K562 (cell line): Measurements from ENCODE around the gene VIM. TPM values are rescaled to one million over a fixed set of nuclear protein-coding genes. Genes with fewer than 3 reads are reported as not detected.

Experiments used
- ATAC-seq: fragments of 200-7000 bp; cut with Tn5 transposase; 3 replicates; pipeline ENCODE4 v1.9.1; 2020; ENCODE audit warnings: moderate library complexity
- BruUV-seq: library from RNA; stranded (reverse); fragments of 400-500 nt; replicated peaks from 2 replicates; lab custom pipeline; 2021; lab: Mats Ljungman, UMichigan
- CTCF ChIA-PET: fragments of 300-600 bp; formaldehyde crosslinking; extraction: SDS; loops from one replicate; lab custom pipeline; 2021; ENCODE audit warnings: low intra/inter-chr PET ratio; lab: Yijun Ruan, JAX
- POLR2A ChIA-PET: fragments of 300-600, 350-650 bp; sonication (Branson Sonifier 250); formaldehyde crosslinking; extraction: SDS; loops from one replicate; lab custom pipeline; 2021; ENCODE audit warnings: antibody characterized with exemption, inconsistent platforms; lab: Yijun Ruan, JAX
- DNase-seq, 4 experiments: peaks; one replicate each; pipeline versions ENCODE4 v3.0.0 to v3.0.0-alpha.2; 2011 to 2018; ENCODE audit warnings: low spot score in 3 of 4, mixed read lengths in 3 of 4; ENCODE audit errors: extremely low read depth in 1 of 4
- FAIRE-seq: peaks from 2 replicates; lab custom pipeline; 2011; peaks lifted over from hg19 to GRCh38; lab: Jason Lieb, UNC
- H2AFZ ChIP-seq: 2 replicates; pipeline ENCODE4 v1.6.0; 2011; ENCODE audit warnings: low read depth, low read length, control low read depth, inconsistent platforms
- H3K27ac ChIP-seq: fragments of 200-600 bp; 3 replicates; pipeline ENCODE4 v1.8.0; 2011; ENCODE audit warnings: low read depth, mild to moderate bottlenecking, control low read depth, inconsistent platforms, low read length, moderate library complexity, mixed read lengths; ENCODE audit errors: extremely low read depth
- H3K27me3 ChIP-seq, 2 experiments: fragments of 300-600 bp in 1 of 2; 2 replicates in 1 of 2; 3 replicates in 1 of 2; pipeline versions ENCODE4 v1.6.0 to v1.8.0; 2011; ENCODE audit warnings: inconsistent platforms in 2 of 2, low read length in 2 of 2, mild to moderate bottlenecking in 1 of 2, mixed read lengths in 1 of 2, moderate library complexity in 1 of 2; ENCODE audit not compliant: control insufficient read depth in 2 of 2, insufficient read depth in 2 of 2
- H3K36me3 ChIP-seq: fragments of 300-600 bp; 3 replicates; pipeline ENCODE4 v1.8.0; 2011; ENCODE audit warnings: mild to moderate bottlenecking, low read length, inconsistent platforms; ENCODE audit not compliant: control insufficient read depth, insufficient read depth
- H3K4me1 ChIP-seq, 2 experiments: fragments of 200-600 bp in 1 of 2; replicated peaks in 1 of 2; 2 replicates in 1 of 2; 3 replicates in 1 of 2; pipeline versions ENCODE4 v1.5.1 to v1.8.0; 2011; ENCODE audit warnings: inconsistent platforms in 2 of 2, low read length in 2 of 2, mild to moderate bottlenecking in 1 of 2, mixed read lengths in 1 of 2, moderate library complexity in 1 of 2; ENCODE audit not compliant: control insufficient read depth in 2 of 2, insufficient read depth in 2 of 2
- H3K4me2 ChIP-seq: 2 replicates; pipeline ENCODE4 v1.6.1; 2011; ENCODE audit warnings: low read length, control low read depth, inconsistent platforms, mixed read lengths; ENCODE audit not compliant: insufficient read depth
- H3K4me3 ChIP-seq: fragments of 200-600 bp; sonication (generic), shearing (Covaris generic); 2 replicates; pipeline ENCODE4 v1.5.1; 2016; ENCODE audit warnings: control low read depth, inconsistent platforms
- H3K79me2 ChIP-seq: fragments of 200-600 bp; 3 replicates; pipeline ENCODE4 v1.8.0; 2011; ENCODE audit warnings: low read length, inconsistent platforms; ENCODE audit not compliant: control insufficient read depth, insufficient read depth
- H3K9ac ChIP-seq, 2 experiments: 2 replicates each; pipeline versions ENCODE4 v1.6.0 to v1.6.1; 2011; ENCODE audit warnings: low read depth in 2 of 2, low read length in 2 of 2, control low read depth in 1 of 2, inconsistent platforms in 1 of 2, mild to moderate bottlenecking in 1 of 2, mixed read lengths in 1 of 2; ENCODE audit not compliant: insufficient read depth in 1 of 2
- H3K9me1 ChIP-seq: one replicate; pipeline ENCODE4 v1.6.0; 2011; ENCODE audit warnings: inconsistent platforms, mild to moderate bottlenecking, low read length, moderate library complexity; ENCODE audit not compliant: control insufficient read depth, insufficient read depth
- H3K9me3 ChIP-seq: replicated peaks from 2 replicates; pipeline ENCODE4 v1.5.1; 2011; ENCODE audit warnings: low read depth, low read length, inconsistent platforms; ENCODE audit not compliant: control insufficient read depth, insufficient read depth
- H4K20me1 ChIP-seq: replicated peaks from 2 replicates; pipeline ENCODE4 v1.6.1; 2011; ENCODE audit warnings: low read length, inconsistent platforms, mixed read lengths; ENCODE audit not compliant: control insufficient read depth, insufficient read depth
- ELF1 ChIP-seq: fragments of 200-800 bp; sonication (Bioruptor generic); IDR thresholded peaks from 2 replicates; pipeline ENCODE4 v1.6.1; 2016; ENCODE audit warnings: missing genetic modification characterization, missing compliant biosample characterization
- HLTF ChIP-seq: fragments of 450-650 bp; IDR thresholded peaks from 2 replicates; pipeline ENCODE4 v1.6.1; 2016
- ILK ChIP-seq: fragments of 450-650 bp; IDR thresholded peaks from 2 replicates; pipeline ENCODE4 v1.6.1; 2016; ENCODE audit warnings: missing genetic modification characterization, low read depth, mild to moderate bottlenecking, missing compliant biosample characterization, moderate library complexity, borderline replicate concordance
- KLF13 ChIP-seq: fragments of 450-650 bp; IDR thresholded peaks from 2 replicates; pipeline ENCODE4 v1.6.1; 2016; ENCODE audit warnings: missing genetic modification characterization, low read depth, mild to moderate bottlenecking, missing compliant biosample characterization, moderate library complexity, borderline replicate concordance
- MBD1 ChIP-seq: fragments of 250-450 bp; sonication (Bioruptor Pico); IDR thresholded peaks from 2 replicates; pipeline ENCODE4 v1.8.0; 2022; ENCODE audit warnings: inconsistent platforms
- MXD1 ChIP-seq: fragments of 250-450 bp; sonication (Bioruptor Pico); IDR thresholded peaks from 2 replicates; pipeline ENCODE4 v1.8.0; 2021; ENCODE audit warnings: borderline replicate concordance, mild to moderate bottlenecking, moderate library complexity; ENCODE audit not compliant: poor library complexity, severe bottlenecking
- NFE2 ChIP-seq: IDR thresholded peaks from 2 replicates; pipeline ENCODE4 v1.6.1; 2014; ENCODE audit warnings: antibody characterized with exemption, low read depth
- POLR2G ChIP-seq: fragments of 200-400 bp; formaldehyde crosslinking; IDR thresholded peaks from 2 replicates; pipeline ENCODE4 v1.6.1; 2017; ENCODE audit warnings: low read depth, mild to moderate bottlenecking, antibody characterized with exemption, low read length, moderate library complexity
- ZC3H4 ChIP-seq: sonication (generic); formaldehyde crosslinking; IDR thresholded peaks from 2 replicates; pipeline ENCODE4 v1.9.0; 2021; ENCODE audit warnings: missing genetic modification reagents, borderline replicate concordance
- ZNF253 ChIP-seq: fragments of 250-450 bp; sonication (Bioruptor Pico); conservative IDR thresholded peaks from 2 replicates; pipeline ENCODE4 v1.6.1; 2021; ENCODE audit warnings: mild to moderate bottlenecking
- ZNF354B ChIP-seq: fragments of 250-450 bp; sonication (Bioruptor Pico); IDR thresholded peaks from 2 replicates; pipeline ENCODE4 v1.4.0; 2020
- ZNF639 ChIP-seq, 2 experiments: fragments of 200-800 bp in 1 of 2; sonication (Bioruptor generic) in 1 of 2; sonication (generic) in 1 of 2; formaldehyde crosslinking in 1 of 2; IDR thresholded peaks in 1 of 2; conservative IDR thresholded peaks in 1 of 2; 2 replicates each; pipeline versions ENCODE4 v1.5.0 to v1.6.1; 2016 to 2020; ENCODE audit warnings: missing compliant biosample characterization in 1 of 2, missing genetic modification characterization in 1 of 2, missing genetic modification reagents in 1 of 2
- WGBS: fragments of 100-300 bp; shearing (Covaris generic); methylation state at CpG from one replicate; pipeline ENCODE4 v1.1.6; 2016; ENCODE audit warnings: low coverage, mixed read lengths; ENCODE audit not compliant: insufficient coverage; ENCODE audit errors: missing lambda C conversion rate; 5-methylcytosine and 5-hydroxymethylcytosine counted together
- in situ Hi-C: fragments of 300-500 bp; cut with MboI; formaldehyde crosslinking; loops from 4 replicates; pipeline ENCODE4 v1.15.0; 2018; ENCODE audit warnings: inconsistent platforms, mixed read lengths
- intact Hi-C: fragments of 100-400 bp; cut with micrococcal nuclease; formaldehyde crosslinking; loops from 2 replicates; pipeline ENCODE4 v1.14.2; 2022
- polyA plus RNA-seq, 8 experiments: library from polyadenylated mRNA; depleted of rRNA in 4 of 8; stranded (reverse) in 5 of 8; unstranded in 3 of 8; fragments of >200 nt; fragmentation: Nextera tagmentation in 2 of 8; fragmentation: Illumina TruSeq in 1 of 8; extraction: Ambion mirVana in 2 of 8; extraction: Trizol in 1 of 8; gene quantifications; 2 replicates each; pipeline versions ENCODE4 v1.2.1 to v1.2.3, GENCODE V29; 2011 to 2014; ENCODE audit warnings: inconsistent platforms in 1 of 8, missing spikeins in 1 of 8
- total RNA-seq, 7 experiments: library from RNA; depleted of rRNA in 6 of 7; stranded (reverse); fragments of >200 nt in 6 of 7; fragmentation: Illumina TruSeq in 2 of 7; extraction: Trizol in 2 of 7; gene quantifications; 2 replicates each; pipeline versions ENCODE4 v1.2.1 to v1.2.3, GENCODE V29; 2011 to 2021; ENCODE audit warnings: low replicate concordance in 1 of 7

The VIM gene
- total and polyA plus RNA-seq, 9 of the 15 experiments (the other 6 are each of a cell fraction or from before 2014, with no cell fraction given) = 86.0 to 621 (median 383) TPM

GRCh38 chr10:17209881-17210280, 18.2 kb upstream of the VIM start:
- H3K36me3 ChIP-seq = no peaks in the 10 kb centered on the region
- H3K27me3 ChIP-seq = no peaks in the 10 kb centered on the region
- ATAC-seq (no peak), FAIRE-seq (no peak), DNase-seq (no peak)
- H3K9ac ChIP-seq = no peak overlapping the region
- in situ Hi-C loops = no loop called here
- no peak for TF ChIP-seq ILK (tag)
- TF ChIP-seq ZC3H4 (CRISPR knock-in tag) = no peak
- CTCF ChIA-PET = no interaction called here
- no peaks in the 10 kb centered on the region for H3K9me1 ChIP-seq
- H3K79me2 ChIP-seq = no peaks in the 10 kb centered on the region
- WGBS = 47% methylated on average over 2 of the region's 2 CpGs
- H3K9me3 ChIP-seq = no peaks in the 10 kb centered on the region
- intact Hi-C loops = no loop called here
- H4K20me1 ChIP-seq = no peaks in the 10 kb centered on the region
- H3K4me1 ChIP-seq = peaks cover 0 to 33% of the 10 kb centered on the region in 2 experiments; a peak in 3 of 5 replicates
- POLR2A ChIA-PET = no interaction called here
- no peak overlapping the region for H3K27ac ChIP-seq
- no peak overlapping the region for H3K4me2 ChIP-seq
- H2AFZ ChIP-seq = no peak overlapping the region
- H3K4me3 ChIP-seq = no peak overlapping the region
- BruUV-seq = no TSS peak

- intact Hi-C loops = no loop called here
- CTCF ChIA-PET = no interaction called here
- TF ChIP-seq ZNF639 (CRISPR knock-in tag; conservative IDR thresholded peaks at IDR 0.05 in 1 of 2, IDR thresholded peaks at IDR 0.05 in 1 of 2) (no peak), KLF13 (no peak), ZNF354B (CRISPR knock-in tag) (no peak), NFE2 (no peak), HLTF (no peak), MBD1 (CRISPR knock-in tag) (no peak), POLR2G (no peak), ELF1 (tag) (no peak), MXD1 (CRISPR knock-in tag) (no peak), ZNF253 (CRISPR knock-in tag) (no peak)
Measured at GRCh38 chr10:17210361-17210760, 17.7 kb upstream of the VIM start.

More at GRCh38 chr10:17210361-17210760, 17.7 kb upstream of the VIM start:
- no peaks in the 10 kb centered on the region for H3K9me3 ChIP-seq
- BruUV-seq = no TSS peak
- H2AFZ ChIP-seq = no peak overlapping the region
- H3K27me3 ChIP-seq = no peaks in the 10 kb centered on the region
- no peak overlapping the region for H3K27ac ChIP-seq
- DNase-seq = no peak
- POLR2A ChIA-PET = interaction anchor here (0.7 kb wide), 1 partner anchor 233 kb away, joined by 4 read pairs; no protein-coding TSS in a partner anchor
- ATAC-seq = no peak
- WGBS = 87% methylated on average over 3 of the region's 3 CpGs
- H3K79me2 ChIP-seq = 0 out of 3 replicates have a peak, but pooled peaks cover 1% of the 10 kb centered on the region
- H3K4me1 ChIP-seq = peaks cover 0 to 37% of the 10 kb centered on the region in 2 experiments; a peak in 4 of 5 replicates
- no peaks in the 10 kb centered on the region for H3K9me1 ChIP-seq
- no peaks in the 10 kb centered on the region for H4K20me1 ChIP-seq
- FAIRE-seq = no peak
- in situ Hi-C loops = no loop called here
- no peaks in the 10 kb centered on the region for H3K36me3 ChIP-seq
- H3K9ac ChIP-seq = no peak overlapping the region
- no peak overlapping the region for H3K4me2 ChIP-seq
- H3K4me3 ChIP-seq = no peak overlapping the region
